ENCODE measurements around the gene LHX3.
"Not testable (repeated sequence)": the region's sequence is repeated elsewhere in the genome, so short reads cannot be mapped to it uniquely, and the experiment has no call there.

LHX3 gene

DNA sequence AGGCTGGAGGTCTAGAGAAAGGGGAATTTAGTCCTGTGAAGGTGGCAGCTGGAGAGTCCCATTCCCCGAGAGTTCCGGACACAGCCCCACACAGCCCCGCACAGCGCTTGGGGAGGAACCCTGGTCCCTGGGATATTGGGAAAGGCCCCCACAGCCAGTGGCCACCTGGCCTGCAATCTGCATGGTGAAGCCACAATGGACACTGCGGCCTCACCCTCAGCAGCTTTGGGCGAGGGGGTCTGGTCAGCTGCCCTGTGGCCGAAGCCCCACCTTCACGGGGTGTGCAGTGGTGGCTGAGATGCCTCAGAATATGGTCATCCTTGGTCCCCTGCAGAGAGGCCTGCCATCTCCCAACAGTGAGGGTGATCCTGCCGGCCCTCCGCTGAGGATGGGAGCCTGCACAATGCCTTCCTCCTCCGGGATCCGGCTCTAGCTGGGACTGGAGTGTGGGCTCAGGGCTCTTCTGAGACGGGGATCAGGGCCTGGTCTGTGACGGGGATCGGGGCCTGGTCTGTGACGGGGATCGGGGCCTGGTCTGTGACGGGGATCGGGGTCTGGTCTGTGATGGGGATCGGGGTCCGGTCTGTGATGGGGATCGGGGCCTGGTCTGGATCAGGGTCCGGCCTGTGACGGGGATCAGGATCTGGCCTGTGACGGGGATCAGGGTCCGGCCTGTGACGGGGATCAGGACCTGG, 52.9 kb downstream of the LHX3 start:
- no peak for DNase-seq

DNA sequence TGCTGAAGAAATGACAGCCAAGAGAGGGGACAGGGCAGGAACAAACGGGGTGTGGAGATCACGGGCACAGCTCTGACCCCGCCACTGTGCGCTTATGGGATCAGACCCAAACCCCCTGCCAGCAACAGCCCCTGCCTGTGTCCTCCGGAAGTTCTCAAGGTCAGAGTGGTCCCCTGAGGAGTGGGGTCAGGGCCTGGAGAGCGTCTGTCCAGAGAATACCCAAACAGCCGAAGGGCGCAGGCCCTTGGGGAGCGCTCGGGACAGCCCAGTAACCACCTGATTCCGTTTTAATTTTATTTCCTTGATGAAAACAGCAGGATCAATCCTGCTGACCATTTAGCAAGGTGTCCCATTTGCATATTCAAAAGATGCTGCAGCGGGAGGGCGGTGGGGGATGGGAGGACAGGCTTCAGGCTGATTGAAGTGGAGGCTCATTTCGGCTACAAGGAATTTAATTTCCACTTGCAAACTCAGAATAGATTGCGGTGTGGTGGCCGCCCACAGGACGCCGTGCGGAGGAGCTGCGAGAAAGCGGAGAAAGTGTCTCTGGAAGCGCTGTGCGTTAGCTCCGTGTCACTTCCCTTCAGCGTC, 53.6 kb downstream of the LHX3 start:
- no peak for DNase-seq

DNA sequence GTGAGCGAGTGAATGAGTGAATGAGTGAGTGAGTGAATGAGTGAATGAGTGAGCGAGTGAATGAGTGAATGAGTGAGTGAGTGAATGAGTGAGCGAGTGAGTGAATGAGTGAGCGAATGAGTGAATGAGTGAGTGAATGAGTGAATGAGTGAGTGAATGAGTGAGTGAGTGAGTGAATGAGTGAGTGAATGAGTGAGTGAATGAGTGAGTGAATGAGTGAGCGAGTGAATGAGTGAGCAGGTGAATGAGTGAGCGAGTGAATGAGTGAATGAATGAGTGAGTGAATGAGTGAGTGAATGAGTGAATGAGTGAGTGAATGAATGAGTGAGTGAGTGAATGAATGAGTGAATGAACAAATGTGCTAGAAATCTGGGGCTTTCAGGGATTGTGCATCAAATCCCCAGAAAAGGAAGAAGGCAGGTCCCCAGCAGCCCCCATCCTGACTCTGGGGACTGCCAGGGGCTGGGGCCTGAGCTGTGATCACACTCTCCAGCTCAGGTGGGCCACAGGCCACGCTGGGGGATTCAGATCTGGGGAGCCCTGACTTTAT, 54.2 kb downstream of the LHX3 start:
- DNase-seq: not testable (repeated sequence)

DNA sequence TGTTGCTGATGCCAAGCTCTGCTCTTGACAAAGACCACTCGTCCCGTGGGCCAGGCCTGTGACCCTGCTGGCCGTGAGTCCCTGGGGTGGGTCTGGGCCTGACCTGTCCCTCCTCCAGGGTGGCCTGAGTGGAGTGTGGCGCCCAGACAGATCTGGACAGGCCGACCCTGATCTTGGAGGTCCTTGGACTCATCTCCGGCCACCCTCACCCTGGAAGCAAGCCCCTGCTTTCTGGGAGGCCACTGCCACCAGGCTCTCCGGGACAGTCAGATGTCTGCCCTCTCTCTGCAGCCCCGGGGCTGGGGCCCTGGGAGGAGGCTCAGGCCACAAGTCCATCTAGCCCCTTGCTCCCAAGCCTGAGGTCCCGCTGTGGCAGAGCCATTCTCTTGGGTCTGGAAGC, 55.1 kb downstream of the LHX3 start:
- no peak for DNase-seq

DNA sequence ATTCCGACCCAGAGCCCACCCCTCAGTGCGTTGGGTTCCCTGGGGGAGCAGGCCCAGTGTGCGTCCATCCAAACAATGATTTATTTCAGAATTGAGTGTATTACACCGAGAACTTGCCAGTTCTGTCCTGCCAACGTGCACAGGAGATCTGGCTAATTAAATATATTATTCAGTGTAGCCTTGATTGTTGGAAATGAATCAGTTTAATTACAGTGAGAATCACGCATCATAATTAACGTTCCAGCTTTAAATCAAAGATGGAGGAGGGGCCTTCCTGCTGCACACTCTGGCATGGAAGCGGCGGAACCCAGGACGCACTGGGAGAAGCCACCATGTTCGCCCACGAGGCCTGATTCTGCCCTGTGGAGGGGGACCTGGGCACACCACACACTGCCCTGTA, 55.6 kb downstream of the LHX3 start:
- no peak for DNase-seq

DNA sequence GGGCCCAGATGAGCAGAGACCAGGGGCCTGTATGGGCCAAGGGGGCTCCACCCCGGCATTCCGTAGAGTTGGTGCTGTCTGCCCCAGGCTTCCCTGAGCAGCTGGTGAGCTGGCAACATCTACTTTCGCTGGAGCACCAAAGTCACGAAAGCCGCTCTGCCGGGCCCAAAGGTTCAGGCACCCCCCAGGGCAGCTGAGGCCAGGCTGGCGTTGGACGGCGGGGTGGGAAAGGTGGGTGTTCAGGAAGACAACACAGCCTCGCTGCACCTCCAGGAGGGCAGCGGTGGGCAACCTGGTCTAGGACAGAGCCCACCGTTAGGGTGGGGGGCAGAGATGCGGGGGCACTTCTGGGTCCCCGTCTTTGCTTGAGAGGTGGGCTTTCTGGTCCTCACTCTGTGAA, 56.2 kb downstream of the LHX3 start:
- no peak for DNase-seq

DNA sequence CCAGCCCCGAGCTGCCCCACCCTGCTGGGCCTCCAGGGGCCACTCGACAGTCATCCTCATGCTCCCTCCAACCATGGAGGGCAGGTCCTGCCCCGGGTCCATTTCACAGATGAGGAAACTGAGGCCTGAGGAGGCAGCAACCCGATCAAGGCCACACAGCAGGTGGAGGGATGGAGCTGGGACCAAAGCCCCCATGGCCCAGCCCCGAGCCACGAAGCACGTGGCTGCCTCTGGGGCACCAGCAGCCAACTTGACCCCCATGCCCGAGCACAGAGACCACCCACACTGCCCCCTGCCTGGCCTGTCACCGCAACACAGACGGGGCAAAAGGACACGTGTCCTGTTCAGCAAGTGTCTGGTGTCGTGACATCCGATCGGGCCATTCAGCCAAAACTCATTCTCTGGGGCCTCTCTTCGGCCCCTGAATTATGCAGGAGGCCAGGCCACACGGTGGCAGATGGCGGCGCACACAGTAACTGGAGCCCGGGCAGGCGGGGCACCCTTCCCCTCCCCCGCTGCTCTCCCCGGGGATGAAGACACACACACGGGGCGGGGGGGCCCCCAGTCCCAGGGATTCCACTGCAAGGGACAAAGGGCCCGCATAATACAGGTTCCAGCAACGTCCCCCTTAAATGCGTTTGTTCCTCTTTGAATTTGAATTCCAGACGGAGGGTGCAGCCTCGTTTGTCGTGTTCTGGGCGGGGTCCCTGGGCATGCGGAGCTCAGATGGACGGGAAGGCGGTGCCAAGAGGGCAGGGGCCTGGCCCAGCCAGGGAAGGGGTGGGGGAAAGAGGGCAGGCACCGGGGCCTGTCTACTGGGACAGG, 56.8 kb downstream of the LHX3 start:
- DNase-seq: no peak

DNA sequence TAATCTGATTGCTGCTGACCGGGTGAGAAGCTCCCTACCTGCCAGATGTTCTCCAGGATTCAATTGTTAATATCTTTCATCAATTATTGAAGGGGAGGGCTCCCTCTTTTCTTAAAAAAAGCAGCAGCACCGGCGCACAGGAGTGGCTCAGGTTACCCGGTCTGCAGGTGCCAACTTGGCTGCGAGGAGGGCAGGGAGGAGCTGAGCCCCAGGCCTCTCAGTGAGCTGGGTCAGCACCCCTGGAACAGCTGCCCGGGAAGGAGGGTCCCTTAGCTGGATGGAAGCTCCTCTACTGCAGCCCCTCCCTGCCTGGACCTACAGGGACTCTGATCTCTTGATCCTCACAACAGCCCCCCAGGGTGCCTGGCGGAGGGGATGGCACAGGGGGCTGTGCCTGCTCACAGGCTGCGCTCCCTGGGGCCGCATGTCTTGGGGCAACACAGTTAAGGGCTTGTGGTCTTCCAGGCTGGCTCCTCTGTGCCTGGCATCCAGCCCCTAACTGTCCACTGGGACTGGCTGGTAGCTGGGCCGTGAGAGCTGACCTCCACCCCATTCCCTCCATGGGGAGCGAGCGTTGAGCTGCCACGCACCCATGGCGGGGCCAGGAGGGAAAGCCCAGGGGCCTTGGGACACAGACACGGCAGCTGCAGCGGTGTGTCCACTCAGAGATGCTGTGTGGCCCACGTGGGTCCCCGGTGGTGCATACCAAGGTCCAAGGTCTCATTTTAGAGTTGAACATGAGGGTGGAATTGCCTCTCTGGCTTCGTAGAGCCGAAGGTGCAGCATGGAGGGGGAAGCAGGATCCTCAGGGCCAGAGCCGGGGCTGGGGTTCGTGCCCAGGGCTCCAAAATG, 57.7 kb downstream of the LHX3 start:
- DNase-seq: no peak
